Aorta (tissue), 5 donors: ENCODE measurements around the gene KRTAP1-3. TPM values are rescaled to one million over a fixed set of nuclear protein-coding genes. Genes with fewer than 3 reads are reported as not detected.
"Not testable (repeated sequence)": the region's sequence is repeated elsewhere in the genome, so short reads cannot be mapped to it uniquely, and the experiment has no call there.

Source experiments
- ATAC-seq: fragments of 200-7000 bp; cut with Tn5 transposase; one replicate; pipeline ENCODE4 v1.9.1; 2022; ENCODE audit warnings: moderate library complexity; ENCODE audit not compliant: low FRiP score
- DNase-seq, 2 donors: peaks; one replicate each; pipeline ENCODE4 v3.0.0-alpha.2; 2020
- H3K27ac ChIP-seq, 2 donors: one replicate each; pipeline ENCODE4 v1.5.1; 2013; ENCODE audit warnings: low read length in 2 of 2, mild to moderate bottlenecking in 2 of 2, moderate library complexity in 2 of 2, control low read depth in 1 of 2, inconsistent platforms in 1 of 2, low read depth in 1 of 2
- H3K27me3 ChIP-seq, 2 donors: one replicate each; pipeline ENCODE4 v1.6.1; 2013; ENCODE audit warnings: control low read depth in 1 of 2, low read length in 1 of 2, mild to moderate bottlenecking in 1 of 2, moderate library complexity in 1 of 2; ENCODE audit not compliant: insufficient read depth in 2 of 2, control insufficient read depth in 1 of 2
- H3K36me3 ChIP-seq, 2 donors: one replicate each; pipeline ENCODE4 v1.6.1; 2013; ENCODE audit warnings: control low read depth in 1 of 2, low read length in 1 of 2, mild to moderate bottlenecking in 1 of 2; ENCODE audit not compliant: insufficient read depth in 2 of 2, control insufficient read depth in 1 of 2
- H3K4me1 ChIP-seq, 2 donors: one replicate each; pipeline ENCODE4 v1.6.1; 2013; ENCODE audit warnings: low read length in 2 of 2, control low read depth in 1 of 2, mild to moderate bottlenecking in 1 of 2, moderate library complexity in 1 of 2; ENCODE audit not compliant: insufficient read depth in 2 of 2, control insufficient read depth in 1 of 2
- H3K4me3 ChIP-seq, 2 donors: one replicate each; pipeline ENCODE4 v1.5.1; 2013; ENCODE audit warnings: low read length in 2 of 2, control low read depth in 1 of 2, mild to moderate bottlenecking in 1 of 2
- H3K9me3 ChIP-seq: one replicate; pipeline ENCODE4 v1.6.1; 2013; ENCODE audit warnings: mild to moderate bottlenecking, low read length; ENCODE audit not compliant: control insufficient read depth
- WGBS, 2 donors: extraction: QIAGEN DNeasy Blood & Tissue Kit; methylation state at CpG; one replicate each; pipeline ENCODE4 v1.1.7; 2013; 5-methylcytosine and 5-hydroxymethylcytosine counted together
- intact Hi-C, 2 donors: fragments of 100-400 bp; cut with DNase I; formaldehyde crosslinking; loops; one replicate each; pipeline versions ENCODE4 v1.14.2 to v1.15.0; 2022
- long read RNA-seq, 2 donors: library from polyadenylated mRNA; unstranded; transcript quantifications; one replicate each; pipeline ENCODE4 v2.0.0, GENCODE V29; 2020 to 2021
- polyA plus RNA-seq, 2 donors: library from polyadenylated mRNA; stranded (reverse); fragments of 200-250 nt; gene quantifications; one replicate each; pipeline ENCODE4 v1.2.3, GENCODE V29; 2013
- total RNA-seq, 2 donors: library from RNA; stranded (reverse); fragmentation: NEBNext Ultra II Directional; extraction: Animal tissue kit (Norgen Biotek cat#: 25700); gene quantifications; one replicate each; pipeline ENCODE4 v1.2.1, GENCODE V29; 2021
- donor health status: healthy with polysubstance abuse.
- donor health status: Bipolar disorder and iron deficiency.
- donor health status: DM: no; HTN: no; CAD: no.
- donor health status: DM: no; HTN: no; CAD: no.
- donor health status: DM: yes; HTN: yes; CAD: no.

KRTAP1-3 gene
- total RNA-seq (not detected), polyA plus RNA-seq (not detected)
- long read RNA-seq, donor 1 = 0 reads
- long read RNA-seq, donor 2 = 0 reads

- H3K4me3 ChIP-seq, H3K36me3 ChIP-seq, H3K4me1 ChIP-seq, H3K27me3 ChIP-seq, H3K27ac ChIP-seq, intact Hi-C loops, DNase-seq, ATAC-seq, H3K9me3 ChIP-seq: not testable (repeated sequence)
- WGBS, 2 donors = 75 to 79% methylated on average over 7 to 10 of the region's 10 CpGs
Measured at GRCh38 chr17:41034346-41034935, at the start of gene KRTAP1-3. Gene KRTAP1-3 (minus strand): TSS chr17:41034874. CDS start chr17:41034821, 53 bp downstream.

- 66 to 78% methylated on average over 10 to 14 of the region's 14 CpGs for WGBS, 2 donors
- H3K4me3 ChIP-seq, H3K36me3 ChIP-seq, H3K27me3 ChIP-seq, H3K4me1 ChIP-seq, ATAC-seq, H3K27ac ChIP-seq, H3K9me3 ChIP-seq, DNase-seq, intact Hi-C loops: not testable (repeated sequence)
Measured at GRCh38 chr17:41084100-41084856, 49.6 kb upstream of the KRTAP1-3 start, which contains the start of gene KRTAP4-7. Gene KRTAP4-7 (plus strand): TSS chr17:41084150. CDS start chr17:41084207, 57 bp downstream.

- DNase-seq, H3K4me1 ChIP-seq, H3K27ac ChIP-seq, H3K36me3 ChIP-seq, H3K27me3 ChIP-seq, ATAC-seq, H3K4me3 ChIP-seq, H3K9me3 ChIP-seq, intact Hi-C loops: not testable (repeated sequence)
- WGBS, 2 donors = 60 to 75% methylated on average over 2 of the region's 2 CpGs
Measured at GRCh38 chr17:41083427-41083826, 48.8 kb upstream of the KRTAP1-3 start.

GRCh38 chr17:41082626-41083025 lies 48.0 kb upstream of the KRTAP1-3 start:
- intact Hi-C loops = no loop called here
- no peaks in the 10 kb centered on the region for H3K27me3 ChIP-seq
- no peaks in the 10 kb centered on the region for H3K4me1 ChIP-seq
- no peak overlapping the region for H3K4me3 ChIP-seq
- H3K27ac ChIP-seq = no peak overlapping the region
- DNase-seq (no peak), ATAC-seq (no peak)
- no peaks in the 10 kb centered on the region for H3K9me3 ChIP-seq
- 40 to 48% methylated on average over 4 of the region's 4 CpGs for WGBS, 2 donors
- no peaks in the 10 kb centered on the region for H3K36me3 ChIP-seq

GRCh38 chr17:41076788-41077187 lies 42.1 kb upstream of the KRTAP1-3 start:
- no peaks in the 10 kb centered on the region for H3K4me1 ChIP-seq
- intact Hi-C loops = no loop called here
- H3K4me3 ChIP-seq = no peak overlapping the region
- ATAC-seq (no peak), DNase-seq (no peak)
- H3K9me3 ChIP-seq = no peaks in the 10 kb centered on the region
- no peaks in the 10 kb centered on the region for H3K27me3 ChIP-seq
- no peak overlapping the region for H3K27ac ChIP-seq
- H3K36me3 ChIP-seq = no peaks in the 10 kb centered on the region

- no peak overlapping the region for H3K4me3 ChIP-seq
- DNase-seq (no peak), ATAC-seq (no peak)
- H3K36me3 ChIP-seq = no peaks in the 10 kb centered on the region
- no peak overlapping the region for H3K27ac ChIP-seq
- intact Hi-C loops = no loop called here
- H3K27me3 ChIP-seq = no peaks in the 10 kb centered on the region
- 84% methylated on average over 2 of the region's 2 CpGs for WGBS, 2 donors
- no peaks in the 10 kb centered on the region for H3K4me1 ChIP-seq
- no peaks in the 10 kb centered on the region for H3K9me3 ChIP-seq
Measured at GRCh38 chr17:41073676-41074075, 39.0 kb upstream of the KRTAP1-3 start.

- Histone ChIP-seq H3K4me1 (no peaks in the 10 kb centered on the region), H3K27me3 (no peaks in the 10 kb centered on the region), H3K36me3 (no peaks in the 10 kb centered on the region), H3K9me3 (no peaks in the 10 kb centered on the region), H3K27ac (no peak overlapping the region), H3K4me3 (no peak overlapping the region)
- 90% methylated on average over 5 of the region's 5 CpGs for WGBS, 2 donors
- ATAC-seq (no peak), DNase-seq (no peak)
- intact Hi-C loops = no loop called here
Measured at GRCh38 chr17:41071606-41072360, 37.1 kb upstream of the KRTAP1-3 start.

GRCh38 chr17:41069031-41069430 lies 34.4 kb upstream of the KRTAP1-3 start:
- intact Hi-C loops = no loop called here
- DNase-seq (no peak), ATAC-seq (no peak)
- Histone ChIP-seq H3K4me3 (no peak overlapping the region), H3K4me1 (no peaks in the 10 kb centered on the region), H3K9me3 (no peaks in the 10 kb centered on the region), H3K27ac (no peak overlapping the region), H3K27me3 (no peaks in the 10 kb centered on the region), H3K36me3 (no peaks in the 10 kb centered on the region)
- 76 to 78% methylated on average over 3 of the region's 3 CpGs for WGBS, 2 donors
